A673 (cell line): ENCODE measurements around the gene CREB5. TPM values are rescaled to one million over a fixed set of nuclear protein-coding genes. Genes with fewer than 3 reads are reported as not detected.

ENCODE experiments used
- BruUV-seq: library from RNA; stranded (reverse); fragments of 400-500 nt; replicated peaks from 2 replicates; lab custom pipeline; 2021; lab: Mats Ljungman, UMichigan
- CTCF ChIA-PET: fragments of 300-600 bp; sonication (Branson Sonifier 250); formaldehyde crosslinking; loops from one replicate; lab custom pipeline; 2022; ENCODE audit warnings: antibody characterized with exemption; lab: Charles Lee
- POLR2A ChIA-PET: fragments of 300-600 bp; sonication (Branson Sonifier 250); formaldehyde crosslinking; loops from one replicate; lab custom pipeline; 2022; ENCODE audit warnings: antibody characterized with exemption; ENCODE audit not compliant: low non-redundant PET; lab: Charles Lee
- DNase-seq: peaks from one replicate; pipeline ENCODE4 v3.0.0-alpha.2; 2015; ENCODE audit warnings: low spot score
- H3K27ac ChIP-seq: fragments of 200-600 bp; sonication (generic); 2 replicates; pipeline ENCODE4 v1.5.1; 2016; ENCODE audit warnings: mixed run types, low read depth, mild to moderate bottlenecking, mixed read lengths, antibody characterized with exemption, low read length; ENCODE audit not compliant: poor library complexity, severe bottlenecking
- H3K27me3 ChIP-seq: fragments of 200-600 bp; sonication (generic); replicated peaks from 2 replicates; pipeline ENCODE4 v1.6.1; 2017; ENCODE audit warnings: mixed run types, low read depth, mild to moderate bottlenecking, mixed read lengths, antibody characterized with exemption, low read length; ENCODE audit not compliant: insufficient read depth, poor library complexity
- H3K36me3 ChIP-seq: fragments of 200-600 bp; sonication (generic); 2 replicates; pipeline ENCODE4 v1.6.1; 2016; ENCODE audit warnings: mixed run types, mild to moderate bottlenecking, mixed read lengths, antibody characterized with exemption, low read length; ENCODE audit not compliant: insufficient read depth, poor library complexity, severe bottlenecking
- H3K4me1 ChIP-seq: fragments of 200-600 bp; sonication (generic); 2 replicates; pipeline ENCODE4 v1.6.1; 2017; ENCODE audit warnings: mixed run types, mild to moderate bottlenecking, mixed read lengths, antibody characterized with exemption, low read length; ENCODE audit not compliant: insufficient read depth, poor library complexity, severe bottlenecking
- H3K4me3 ChIP-seq: fragments of 200-600 bp; sonication (generic); 2 replicates; pipeline ENCODE4 v1.5.1; 2016; ENCODE audit warnings: low read depth, mixed run types, mild to moderate bottlenecking, mixed read lengths, low read length; ENCODE audit not compliant: poor library complexity, severe bottlenecking
- H3K9me3 ChIP-seq: fragments of 200-600 bp; sonication (generic); 2 replicates; pipeline ENCODE4 v1.6.1; 2016; ENCODE audit warnings: mixed run types, low read depth, mild to moderate bottlenecking, mixed read lengths, antibody characterized with exemption, low read length; ENCODE audit not compliant: poor library complexity, severe bottlenecking
- EZH2 ChIP-seq: fragments of 200-600 bp; sonication (generic); IDR thresholded peaks from 2 replicates; pipeline ENCODE4 v1.6.1; 2017; ENCODE audit warnings: borderline replicate concordance, low read depth, mild to moderate bottlenecking, mixed read lengths, antibody characterized with exemption, low read length; ENCODE audit not compliant: poor library complexity, severe bottlenecking
- intact Hi-C: fragments of 100-400 bp; cut with micrococcal nuclease; formaldehyde crosslinking; loops from one replicate; pipeline ENCODE4 v1.10.0; 2022; ENCODE audit not compliant: unreplicated experiment
- total RNA-seq: library from RNA; stranded (reverse); gene quantifications from 2 replicates; pipeline ENCODE4 v1.2.3, GENCODE V29; 2021
- TF ChIP-seq, protein P1 (sequence below): fragments of 300-800, 200-600 bp; sonication (generic); conservative IDR thresholded peaks from 2 replicates; pipeline ENCODE4 v1.5.1; 2017; ENCODE audit warnings: low read depth, mild to moderate bottlenecking, antibody characterized with exemption, low read length, moderate library complexity, mixed read lengths

The CREB5 gene
- total RNA-seq, 1 experiment from 2014 or later, result 10.3 TPM

DNA sequence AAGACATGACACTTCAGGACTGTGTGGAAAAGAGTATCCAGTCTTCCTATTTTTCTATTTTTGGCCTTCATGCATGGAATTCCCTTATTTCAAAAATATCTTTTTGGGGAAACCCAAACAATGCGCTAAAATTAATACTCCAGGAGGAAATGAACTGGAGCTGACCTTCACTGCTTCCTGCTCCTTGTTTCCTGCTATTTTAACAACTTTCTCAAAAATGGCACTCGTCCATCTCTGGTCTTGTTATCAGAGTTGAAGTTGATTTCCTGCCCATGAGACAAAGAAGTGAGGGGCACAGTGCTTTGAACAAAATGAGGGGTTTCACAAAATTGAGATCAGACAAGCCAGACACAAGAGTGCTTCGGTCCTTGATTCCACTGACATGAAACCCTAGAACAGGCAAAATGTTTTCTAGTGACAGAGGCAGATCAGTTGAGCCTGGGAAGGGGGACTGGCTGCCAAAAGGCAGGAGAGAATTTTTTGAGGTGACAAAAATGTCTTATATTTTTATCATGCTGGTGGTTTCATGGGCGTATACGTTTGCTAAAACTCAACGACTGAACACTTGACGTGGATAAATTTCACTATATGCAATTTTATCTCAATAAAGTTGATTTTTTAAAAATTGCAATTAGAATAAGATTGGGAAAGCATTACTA, 193.2 kb downstream of the CREB5 start:
- CTCF ChIA-PET, result no interaction called here
- Histone ChIP-seq H3K27me3 (peaks cover 6% of the 10 kb centered on the region), H3K27ac (no peak overlapping the region), H3K36me3 (no peaks in the 10 kb centered on the region), H3K4me1 (no peaks in the 10 kb centered on the region), H3K9me3 (no peaks in the 10 kb centered on the region), H3K4me3 (no peak overlapping the region)
- BruUV-seq, result no TSS peak
- intact Hi-C loops, result no loop called here
- TF ChIP-seq, protein P1, sequence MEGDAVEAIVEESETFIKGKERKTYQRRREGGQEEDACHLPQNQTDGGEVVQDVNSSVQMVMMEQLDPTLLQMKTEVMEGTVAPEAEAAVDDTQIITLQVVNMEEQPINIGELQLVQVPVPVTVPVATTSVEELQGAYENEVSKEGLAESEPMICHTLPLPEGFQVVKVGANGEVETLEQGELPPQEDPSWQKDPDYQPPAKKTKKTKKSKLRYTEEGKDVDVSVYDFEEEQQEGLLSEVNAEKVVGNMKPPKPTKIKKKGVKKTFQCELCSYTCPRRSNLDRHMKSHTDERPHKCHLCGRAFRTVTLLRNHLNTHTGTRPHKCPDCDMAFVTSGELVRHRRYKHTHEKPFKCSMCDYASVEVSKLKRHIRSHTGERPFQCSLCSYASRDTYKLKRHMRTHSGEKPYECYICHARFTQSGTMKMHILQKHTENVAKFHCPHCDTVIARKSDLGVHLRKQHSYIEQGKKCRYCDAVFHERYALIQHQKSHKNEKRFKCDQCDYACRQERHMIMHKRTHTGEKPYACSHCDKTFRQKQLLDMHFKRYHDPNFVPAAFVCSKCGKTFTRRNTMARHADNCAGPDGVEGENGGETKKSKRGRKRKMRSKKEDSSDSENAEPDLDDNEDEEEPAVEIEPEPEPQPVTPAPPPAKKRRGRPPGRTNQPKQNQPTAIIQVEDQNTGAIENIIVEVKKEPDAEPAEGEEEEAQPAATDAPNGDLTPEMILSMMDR, result no peak
- TF ChIP-seq EZH2, result no peak
- no peak for DNase-seq
- POLR2A ChIA-PET, result no interaction called here

DNA sequence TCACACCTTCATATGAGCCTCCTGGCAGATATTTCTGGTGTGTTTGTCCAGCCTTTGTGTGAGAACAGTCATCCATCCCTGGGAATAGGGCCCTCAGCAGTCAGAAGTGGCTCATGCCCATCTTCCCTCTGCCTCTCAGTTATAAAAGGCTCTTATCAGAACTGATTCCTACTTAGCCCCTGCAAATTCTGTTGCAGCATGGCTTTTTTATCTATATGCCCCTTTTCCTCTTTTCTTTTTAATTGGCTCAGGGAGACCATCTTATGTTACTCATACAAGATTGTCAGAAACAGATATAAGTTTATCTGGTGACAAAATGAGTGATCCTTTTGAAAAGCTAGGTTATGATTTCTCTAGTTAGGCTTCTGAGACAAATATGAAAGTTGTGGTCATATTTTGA, 194.1 kb downstream of the CREB5 start:
- H3K27ac ChIP-seq, result no peak overlapping the region
- POLR2A ChIA-PET, result no interaction called here
- peaks cover 4% of the 10 kb centered on the region for H3K27me3 ChIP-seq
- no TSS peak for BruUV-seq
- DNase-seq, result no peak
- no peaks in the 10 kb centered on the region for H3K36me3 ChIP-seq
- TF ChIP-seq, protein P1, result no peak
- TF ChIP-seq EZH2, result no peak
- no peak overlapping the region for H3K4me3 ChIP-seq
- no peaks in the 10 kb centered on the region for H3K9me3 ChIP-seq
- H3K4me1 ChIP-seq, result no peaks in the 10 kb centered on the region
- intact Hi-C loops, result no loop called here
- CTCF ChIA-PET, result no interaction called here

DNA sequence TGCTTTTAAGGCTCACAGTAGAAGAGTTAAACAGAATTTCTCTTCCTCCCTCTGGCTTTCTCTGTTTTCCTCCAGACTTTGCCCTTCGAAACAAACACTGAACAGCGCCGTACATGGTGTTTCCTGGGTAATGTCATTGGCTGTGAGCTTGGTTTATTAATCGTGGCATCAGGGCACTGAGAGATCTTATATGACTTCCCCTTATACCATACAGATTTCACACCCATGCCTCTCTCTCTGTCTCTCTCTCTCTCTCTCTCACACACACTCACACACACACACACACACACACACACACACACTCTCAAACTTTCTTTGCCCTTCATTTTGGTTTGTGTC, 195.5 kb downstream of the CREB5 start:
- no peak for DNase-seq
- intact Hi-C loops, result no loop called here
- ChIA-PET POLR2A (no interaction called here), CTCF (no interaction called here)
- Histone ChIP-seq H3K27me3 (peaks cover 4% of the 10 kb centered on the region), H3K4me1 (no peaks in the 10 kb centered on the region), H3K9me3 (no peaks in the 10 kb centered on the region), H3K4me3 (no peak overlapping the region), H3K36me3 (no peaks in the 10 kb centered on the region), H3K27ac (no peak overlapping the region)
- TF ChIP-seq, protein P1, result no peak
- TF ChIP-seq EZH2, result no peak
- BruUV-seq, result no TSS peak
